Spinal cord (tissue), 10 donors: ENCODE measurements around the gene IGSF6. TPM values are rescaled to one million over a fixed set of nuclear protein-coding genes. Genes with fewer than 3 reads are reported as not detected.
"Not testable (repeated sequence)": the region's sequence is repeated elsewhere in the genome, so short reads cannot be mapped to it uniquely, and the experiment has no call there.

Experiments
- DNase-seq, 6 donors: peaks; one replicate each; pipeline versions ENCODE4 v3.0.0 to v3.0.0-alpha.2; 2013 to 2015; ENCODE audit warnings: low spot score in 6 of 6, low read depth in 4 of 6
- H3K27ac ChIP-seq: one replicate; pipeline ENCODE4 v1.5.1; 2013; ENCODE audit warnings: low read depth, low read length, control low read depth
- H3K27me3 ChIP-seq: one replicate; pipeline ENCODE4 v1.6.1; 2013; ENCODE audit warnings: low read length; ENCODE audit not compliant: control insufficient read depth, insufficient read depth
- H3K36me3 ChIP-seq: one replicate; pipeline ENCODE4 v1.6.1; 2013; ENCODE audit warnings: low read length; ENCODE audit not compliant: control insufficient read depth, insufficient read depth
- H3K4me1 ChIP-seq: one replicate; pipeline ENCODE4 v1.6.1; 2013; ENCODE audit warnings: low read length; ENCODE audit not compliant: control insufficient read depth, insufficient read depth
- H3K4me3 ChIP-seq: one replicate; pipeline ENCODE4 v1.5.1; 2013; ENCODE audit warnings: low read depth, low read length, control low read depth
- H3K9me3 ChIP-seq: one replicate; pipeline ENCODE4 v1.6.1; 2013; ENCODE audit warnings: low read length; ENCODE audit not compliant: control insufficient read depth, insufficient read depth
- WGBS: methylation state at CpG from one replicate; pipeline ENCODE4 v1.1.5; 2013; ENCODE audit warnings: missing lambda C conversion rate; ENCODE audit not compliant: insufficient coverage; 5-methylcytosine and 5-hydroxymethylcytosine counted together
- long read RNA-seq, 4 donors: transcript quantifications; one replicate each; lab custom pipeline, GENCODE V29; 2026
- polyA plus RNA-seq, 2 donors: library from polyadenylated mRNA; unstranded; fragments of 120-200 nt; gene quantifications; one replicate each; pipeline ENCODE4 v1.2.1, GENCODE V29; 2013; ENCODE audit not compliant: insufficient read length in 2 of 2
- total RNA-seq, 2 donors: library from RNA; depleted of rRNA in 1 of 2; stranded (reverse); fragments of 120-200 nt in 1 of 2; fragments of >200 nt in 1 of 2; gene quantifications; one replicate each; pipeline versions ENCODE4 v1.2.3 to v1.2.4, GENCODE V29; 2013 to 2014
- donor health status: healthy.

Gene IGSF6
- total RNA-seq (10 to 100 TPM in 1 of 2 donors, 1 to 10 TPM in 1; 5.0 to 10.8 TPM), polyA plus RNA-seq (1 to 10 TPM; 6.8 to 7.6 TPM)
- long read RNA-seq, donor 1, partial matches to known transcripts: 0 of 1 reads
- long read RNA-seq, donor 1, other reads (novel, unspliced or antisense): 0 of 1 reads
- long read RNA-seq, donor 2, partial matches to known transcripts: 0 of 1 reads
- long read RNA-seq, donor 2, other reads (novel, unspliced or antisense): 0 of 1 reads
- long read RNA-seq, donor 3, partial matches to known transcripts: 0 of 1 reads
- long read RNA-seq, donor 3, other reads (novel, unspliced or antisense): 0 of 1 reads
- long read RNA-seq, donor 4: 0 reads

- Histone ChIP-seq H3K27ac (no peak within 1 kb of the TSS), H3K4me3 (no peak within 1 kb of the TSS)
- WGBS: 100% methylated on average over 6 of the region's 6 CpGs
Measured at GRCh38 chr16:21652453-21652852, at the start of gene IGSF6. Gene IGSF6, minus strand, starts transcription at chr16:21652608. Its CDS starts 10 bp downstream, at chr16:21652598.

GRCh38 chr16:21701271-21701670 is 48.9 kb upstream of the IGSF6 start:
- WGBS: 60% methylated on average over 1 of the region's 2 CpGs
- no peak overlapping the region for H3K4me3 ChIP-seq
- H3K36me3 ChIP-seq: no peaks in the 10 kb centered on the region
- H3K27me3 ChIP-seq: no peaks in the 10 kb centered on the region
- no peaks in the 10 kb centered on the region for H3K4me1 ChIP-seq
- no peak for DNase-seq
- H3K27ac ChIP-seq: no peak overlapping the region
- no peaks in the 10 kb centered on the region for H3K9me3 ChIP-seq

More at GRCh38 chr16:21652453-21652852, at the start of gene IGSF6:
- no peak for DNase-seq
- no peaks in the 10 kb centered on the region for H3K27me3 ChIP-seq
- no peaks in the 10 kb centered on the region for H3K9me3 ChIP-seq
- no peaks in the 10 kb centered on the region for H3K4me1 ChIP-seq
- H3K36me3 ChIP-seq: peaks cover 7% of the 10 kb centered on the region

DNA sequence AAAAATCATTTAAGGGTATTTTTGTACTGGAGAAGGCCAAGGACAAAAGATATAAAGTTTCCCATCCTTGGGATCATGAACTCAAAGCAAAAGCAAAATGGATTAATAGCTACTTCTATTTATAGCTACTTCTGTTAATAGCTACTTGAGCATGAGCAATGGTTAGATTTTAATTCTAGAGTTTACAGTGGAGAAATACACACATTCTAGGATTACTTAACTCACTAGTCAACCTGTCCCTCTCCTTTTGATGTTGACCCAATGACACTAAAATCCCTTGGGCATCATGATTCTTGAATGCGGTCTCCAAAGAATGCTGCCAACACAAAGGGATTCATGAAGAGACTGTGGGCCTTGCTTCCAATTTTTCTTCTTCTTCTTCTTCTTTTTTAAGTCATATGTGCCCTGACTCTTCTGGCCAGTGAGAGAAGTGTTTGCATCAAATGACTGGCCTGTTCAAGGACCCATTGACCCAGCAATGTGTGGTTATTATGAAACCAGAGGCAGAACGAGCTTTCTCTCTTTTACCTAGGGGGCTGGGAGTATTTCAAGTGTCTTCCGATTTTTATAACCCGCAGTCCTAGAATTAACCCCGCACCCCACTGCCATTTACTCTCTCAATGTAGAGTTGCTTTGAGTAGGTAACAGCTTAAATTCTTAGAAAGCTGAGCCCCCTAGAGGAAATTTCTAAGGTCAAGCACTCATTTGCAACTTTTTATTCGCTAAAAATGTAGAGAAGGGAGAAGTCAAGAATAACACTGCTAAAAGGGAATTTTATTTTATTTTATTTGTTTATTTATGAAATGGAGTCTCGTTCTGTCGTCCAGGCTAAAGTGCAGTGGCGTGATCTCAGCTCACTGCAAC is 46.0 kb upstream of the IGSF6 start:
- Histone ChIP-seq H3K4me3 (no peak overlapping the region), H3K27me3 (no peaks in the 10 kb centered on the region), H3K4me1 (no peaks in the 10 kb centered on the region), H3K36me3 (no peaks in the 10 kb centered on the region), H3K27ac (no peak overlapping the region), H3K9me3 (no peaks in the 10 kb centered on the region)
- DNase-seq: no peak
- WGBS: 90% methylated on average over 3 of the region's 9 CpGs

GRCh38 chr16:21697032-21697431 is 44.6 kb upstream of the IGSF6 start:
- WGBS: 93% methylated on average over 3 of the region's 5 CpGs
- no peak overlapping the region for H3K27ac ChIP-seq
- no peaks in the 10 kb centered on the region for H3K27me3 ChIP-seq
- no peak overlapping the region for H3K4me3 ChIP-seq
- H3K9me3 ChIP-seq: no peaks in the 10 kb centered on the region
- DNase-seq: no peak
- H3K4me1 ChIP-seq: no peaks in the 10 kb centered on the region
- no peaks in the 10 kb centered on the region for H3K36me3 ChIP-seq

- Histone ChIP-seq H3K4me1 (no peaks in the 10 kb centered on the region), H3K4me3 (no peak overlapping the region), H3K36me3 (no peaks in the 10 kb centered on the region), H3K9me3 (no peaks in the 10 kb centered on the region), H3K27me3 (no peaks in the 10 kb centered on the region), H3K27ac (no peak overlapping the region)
- DNase-seq: peak in 2 of 6 donors; percentile 56 to 73
- 83% methylated on average over 2 of the region's 4 CpGs for WGBS
Measured at GRCh38 chr16:21694609-21695008, 42.2 kb upstream of the IGSF6 start.

- H3K9me3 ChIP-seq, H3K27ac ChIP-seq, DNase-seq, H3K4me3 ChIP-seq, H3K27me3 ChIP-seq, H3K4me1 ChIP-seq, H3K36me3 ChIP-seq: not testable (repeated sequence)
- WGBS: no CpG with 5 or more reads among the region's 4 CpGs
Measured at GRCh38 chr16:21690967-21691366, 38.6 kb upstream of the IGSF6 start.

GRCh38 chr16:21689107-21689506 is 36.7 kb upstream of the IGSF6 start:
- Histone ChIP-seq H3K27me3 (no peaks in the 10 kb centered on the region), H3K27ac (no peak overlapping the region), H3K4me3 (no peak overlapping the region), H3K9me3 (no peaks in the 10 kb centered on the region), H3K4me1 (no peaks in the 10 kb centered on the region), H3K36me3 (no peaks in the 10 kb centered on the region)
- WGBS: no CpG with 5 or more reads among the region's 4 CpGs
- DNase-seq: peak in 1 of 6 donors; percentile 57

DNA sequence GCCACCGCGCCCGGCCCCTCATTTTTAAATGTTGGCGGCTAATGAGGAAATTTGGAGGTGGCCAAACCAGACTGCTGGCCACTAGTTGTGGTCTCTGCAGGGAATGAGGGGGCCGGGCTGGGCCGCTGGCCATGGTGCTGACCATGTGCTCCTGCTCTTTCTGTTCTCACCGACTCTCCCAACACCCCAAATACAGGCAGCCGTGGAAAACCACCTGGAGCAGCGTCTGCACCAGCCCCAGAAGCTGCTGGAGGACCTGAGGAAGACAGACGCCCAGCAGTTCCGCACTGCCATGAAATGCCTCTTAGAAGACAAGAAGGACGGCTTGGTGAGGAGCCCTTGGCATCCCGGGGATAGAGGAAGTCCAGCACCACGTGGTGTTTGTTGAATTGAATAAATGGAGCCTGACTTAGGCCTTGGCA is 32.6 kb upstream of the IGSF6 start:
- DNase-seq: no peak
- H3K9me3 ChIP-seq: no peaks in the 10 kb centered on the region
- 41% methylated on average over 12 of the region's 14 CpGs for WGBS
- no peaks in the 10 kb centered on the region for H3K4me1 ChIP-seq
- H3K4me3 ChIP-seq: no peak overlapping the region
- no peaks in the 10 kb centered on the region for H3K27me3 ChIP-seq
- no peak overlapping the region for H3K27ac ChIP-seq
- H3K36me3 ChIP-seq: no peaks in the 10 kb centered on the region

DNA sequence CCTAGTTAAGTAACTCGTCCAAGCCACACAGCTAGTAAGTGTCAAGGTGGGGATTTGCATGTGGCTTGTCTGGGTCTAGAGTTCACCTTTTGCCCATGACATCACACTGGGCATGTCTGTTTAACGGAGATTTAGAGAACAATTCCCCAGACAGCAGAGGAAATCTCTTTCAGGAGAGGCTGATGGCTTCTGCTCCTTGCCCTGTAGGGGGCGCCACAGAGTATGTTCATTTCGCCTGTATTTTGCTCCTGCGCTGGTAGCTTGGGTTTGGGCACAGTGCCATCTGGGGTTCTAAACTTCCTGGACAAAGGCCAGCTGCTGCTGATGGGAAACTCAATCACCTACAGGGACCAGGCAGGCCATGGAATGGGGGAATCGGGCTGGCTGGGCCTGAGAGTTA is 31.8 kb upstream of the IGSF6 start:
- WGBS: 20% methylated on average over 2 of the region's 6 CpGs
- H3K9me3 ChIP-seq: no peaks in the 10 kb centered on the region
- no peaks in the 10 kb centered on the region for H3K27me3 ChIP-seq
- no peak overlapping the region for H3K4me3 ChIP-seq
- no peak overlapping the region for H3K27ac ChIP-seq
- H3K4me1 ChIP-seq: no peaks in the 10 kb centered on the region
- no peaks in the 10 kb centered on the region for H3K36me3 ChIP-seq
- peak in 2 of 6 donors; percentile 5 to 22 for DNase-seq
